Neuron (in vitro differentiated cells): ENCODE results near the gene TMEM150B.
A peak's percentile ranks its signal among the peaks of the same experiment; 100 is the strongest.

Experiments
- H2AFZ ChIP-seq: one replicate; pipeline ENCODE4 v1.6.1; 2013; ENCODE audit warnings: low read depth, mild to moderate bottlenecking, inconsistent platforms, low read length, moderate library complexity
- H3K27me3 ChIP-seq: one replicate; pipeline ENCODE4 v1.6.1; 2013; ENCODE audit warnings: low read length; ENCODE audit not compliant: insufficient read depth
- H3K36me3 ChIP-seq: one replicate; pipeline ENCODE4 v1.6.1; 2013; ENCODE audit warnings: low read length; ENCODE audit not compliant: insufficient read depth
- H3K4me1 ChIP-seq: one replicate; pipeline ENCODE4 v1.6.1; 2013; ENCODE audit warnings: low read length; ENCODE audit not compliant: insufficient read depth
- H3K4me3 ChIP-seq: 2 replicates; pipeline ENCODE4 v1.5.1; 2013; ENCODE audit warnings: mild to moderate bottlenecking, low read length, moderate library complexity
- H3K9me3 ChIP-seq: one replicate; pipeline ENCODE4 v1.6.1; 2013; ENCODE audit warnings: low read length

Gene TMEM150B, protein sequence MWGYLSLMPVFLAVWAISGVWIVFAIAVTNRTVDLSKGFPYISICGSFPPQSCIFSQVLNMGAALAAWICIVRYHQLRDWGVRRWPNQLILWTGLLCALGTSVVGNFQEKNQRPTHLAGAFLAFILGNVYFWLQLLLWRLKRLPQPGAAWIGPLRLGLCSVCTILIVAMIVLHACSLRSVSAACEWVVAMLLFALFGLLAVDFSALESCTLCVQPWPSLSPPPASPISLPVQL

GRCh38 chr19:55325172-55325571 is at the start of gene TMEM150B:
TSS of gene TMEM150B (minus strand) at chr19:55325341. CDS start at chr19:55321036, 4,305 bp downstream.
- no peak within 1 kb of the TSS for H2AFZ ChIP-seq
- H3K36me3 ChIP-seq, result no peaks in the 10 kb centered on the region
- peaks cover 15% of the 10 kb centered on the region for H3K27me3 ChIP-seq
- no peak within 1 kb of the TSS for H3K4me3 ChIP-seq
- no peaks in the 10 kb centered on the region for H3K9me3 ChIP-seq
- H3K4me1 ChIP-seq, result no peaks in the 10 kb centered on the region

DNA sequence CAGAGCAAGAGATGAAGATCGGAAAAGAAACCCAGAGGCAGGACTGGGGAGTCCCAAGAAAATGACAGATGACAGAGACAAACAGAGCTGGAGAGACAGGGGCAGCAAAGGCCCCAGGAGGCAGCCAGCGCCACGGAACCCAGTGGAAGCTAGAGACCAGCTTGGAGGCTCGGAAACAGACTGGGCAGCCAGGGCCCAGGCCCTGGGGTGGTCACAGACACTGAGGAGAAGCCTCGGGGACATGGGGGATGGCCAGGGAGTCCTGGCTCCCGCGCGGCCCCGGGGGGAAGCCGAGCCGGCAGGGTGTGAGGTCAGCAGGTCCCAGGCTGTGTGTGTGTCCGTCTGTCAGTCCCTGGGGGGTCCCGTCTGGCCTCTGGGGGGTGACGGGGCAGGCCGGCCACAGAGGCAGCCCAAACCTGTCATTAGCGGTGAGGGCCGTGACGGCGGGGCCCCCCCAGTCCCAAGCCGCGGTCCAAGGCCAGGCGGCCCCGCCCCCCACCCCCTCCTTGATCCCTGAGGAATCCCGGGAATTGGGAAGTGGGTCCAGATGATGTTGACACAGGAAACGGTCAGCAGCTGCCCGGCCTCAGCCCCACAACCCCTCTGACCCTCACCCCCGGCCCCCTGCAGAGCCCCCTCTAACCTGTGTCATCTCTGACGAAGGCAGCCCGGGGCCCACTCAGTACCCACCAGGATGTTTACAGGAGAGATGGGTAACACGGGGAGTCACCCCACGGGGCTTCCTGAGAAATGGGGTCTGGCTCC is 49.0 kb upstream of the TMEM150B start:
- Histone ChIP-seq H3K4me1 (peaks cover 56% of the 10 kb centered on the region), H3K36me3 (no peaks in the 10 kb centered on the region), H2AFZ (no peak overlapping the region), H3K27me3 (peaks cover 17% of the 10 kb centered on the region), H3K4me3 (no peak overlapping the region), H3K9me3 (no peaks in the 10 kb centered on the region)

GRCh38 chr19:55373306-55373992 is 48.3 kb upstream of the TMEM150B start:
- H3K4me3 ChIP-seq, result no peak overlapping the region
- H3K27me3 ChIP-seq, result peaks cover 24% of the 10 kb centered on the region
- H3K9me3 ChIP-seq, result no peaks in the 10 kb centered on the region
- H2AFZ ChIP-seq, result no peak overlapping the region
- H3K36me3 ChIP-seq, result no peaks in the 10 kb centered on the region
- H3K4me1 ChIP-seq, result peaks cover 56% of the 10 kb centered on the region

GRCh38 chr19:55372316-55373081 is 47.4 kb upstream of the TMEM150B start:
- peaks cover 26% of the 10 kb centered on the region for H3K27me3 ChIP-seq
- no peaks in the 10 kb centered on the region for H3K9me3 ChIP-seq
- H3K36me3 ChIP-seq, result no peaks in the 10 kb centered on the region
- no peak overlapping the region for H2AFZ ChIP-seq
- peaks cover 51% of the 10 kb centered on the region for H3K4me1 ChIP-seq
- H3K4me3 ChIP-seq, result no peak overlapping the region

DNA sequence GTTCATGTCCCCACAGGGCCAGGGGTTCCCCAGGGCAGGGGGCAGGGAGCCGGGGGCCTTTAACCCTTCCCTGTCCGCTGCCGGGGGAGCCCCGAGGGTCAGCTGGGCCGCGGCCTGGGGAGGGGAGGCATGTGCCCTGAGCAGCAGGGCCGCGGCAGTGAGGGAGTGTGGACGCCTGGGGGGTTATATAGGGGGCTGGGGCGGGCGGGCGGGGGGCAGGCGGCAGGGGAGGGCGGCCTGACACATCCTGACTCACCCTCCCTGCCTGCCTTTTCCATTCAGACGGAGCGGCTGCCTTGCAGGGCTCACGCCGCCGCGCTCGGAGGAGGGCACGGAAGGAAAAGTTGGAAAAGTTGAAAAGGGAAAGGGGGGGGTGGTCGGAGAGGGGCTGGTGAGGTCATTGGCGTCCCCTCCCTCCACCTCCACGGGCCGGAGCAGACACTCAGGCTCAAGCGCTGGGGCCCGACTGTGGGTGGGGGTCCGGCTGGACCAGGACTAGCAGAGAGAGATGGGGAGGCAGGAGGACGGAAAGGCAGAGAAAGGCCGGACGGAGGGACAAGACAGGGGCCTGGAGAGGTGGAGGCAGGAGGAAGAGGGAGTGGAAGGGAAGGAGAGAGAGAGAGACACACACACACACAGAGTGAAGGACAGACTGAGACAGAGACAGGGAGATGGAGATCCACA is 45.3 kb upstream of the TMEM150B start, which contains the start of gene IL11:
IL11 (minus strand) TSS at position 159 of the 684 bp plus-strand sequence; CDS start at position 6, 153 bp downstream.
- H3K4me3 ChIP-seq, result peak within 1 kb of the TSS; percentile 41
- H3K27me3 ChIP-seq, result peaks cover 24% of the 10 kb centered on the region
- peaks cover 38% of the 10 kb centered on the region for H3K4me1 ChIP-seq
- H2AFZ ChIP-seq, result peak within 1 kb of the TSS; percentile 79
- H3K9me3 ChIP-seq, result no peaks in the 10 kb centered on the region
- no peaks in the 10 kb centered on the region for H3K36me3 ChIP-seq

DNA sequence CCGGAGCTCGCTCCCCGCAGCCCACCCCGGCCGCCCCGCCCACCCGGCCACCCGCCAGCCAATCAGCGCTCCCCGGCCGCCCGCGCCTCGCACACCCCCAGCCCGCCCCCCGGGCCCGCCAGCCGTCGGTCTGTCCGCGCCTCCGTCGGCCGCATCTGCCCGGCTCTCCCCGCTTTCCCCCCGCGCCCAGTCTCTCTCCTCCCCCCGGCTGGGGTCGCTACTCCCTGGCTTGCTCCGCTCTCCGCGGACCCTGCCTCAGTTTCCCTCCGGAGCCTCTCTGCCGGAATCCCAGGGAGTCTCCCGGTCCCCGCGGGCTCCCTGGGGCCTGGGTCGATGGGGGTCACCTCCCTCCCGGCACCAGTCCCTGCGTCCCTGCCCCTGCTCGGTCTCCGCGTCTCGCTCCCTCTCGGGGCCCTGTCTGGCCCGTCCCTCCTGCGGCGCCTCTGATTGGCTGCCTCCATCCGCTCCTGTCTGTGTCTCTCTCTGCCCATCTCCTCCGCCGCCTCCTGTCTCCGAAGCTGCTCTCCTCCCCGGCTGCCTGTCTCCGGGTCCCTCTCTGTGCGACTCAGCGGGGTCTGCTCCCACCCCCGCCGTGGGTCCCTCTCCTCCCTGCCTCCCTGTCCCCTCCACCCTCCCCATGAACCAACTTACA is 44.6 kb upstream of the TMEM150B start:
- Histone ChIP-seq H3K9me3 (no peaks in the 10 kb centered on the region), H3K4me1 (peaks cover 38% of the 10 kb centered on the region), H2AFZ (peak overlapping the region; percentile 79), H3K27me3 (peaks cover 24% of the 10 kb centered on the region), H3K36me3 (no peaks in the 10 kb centered on the region), H3K4me3 (peak overlapping the region; percentile 41)

DNA sequence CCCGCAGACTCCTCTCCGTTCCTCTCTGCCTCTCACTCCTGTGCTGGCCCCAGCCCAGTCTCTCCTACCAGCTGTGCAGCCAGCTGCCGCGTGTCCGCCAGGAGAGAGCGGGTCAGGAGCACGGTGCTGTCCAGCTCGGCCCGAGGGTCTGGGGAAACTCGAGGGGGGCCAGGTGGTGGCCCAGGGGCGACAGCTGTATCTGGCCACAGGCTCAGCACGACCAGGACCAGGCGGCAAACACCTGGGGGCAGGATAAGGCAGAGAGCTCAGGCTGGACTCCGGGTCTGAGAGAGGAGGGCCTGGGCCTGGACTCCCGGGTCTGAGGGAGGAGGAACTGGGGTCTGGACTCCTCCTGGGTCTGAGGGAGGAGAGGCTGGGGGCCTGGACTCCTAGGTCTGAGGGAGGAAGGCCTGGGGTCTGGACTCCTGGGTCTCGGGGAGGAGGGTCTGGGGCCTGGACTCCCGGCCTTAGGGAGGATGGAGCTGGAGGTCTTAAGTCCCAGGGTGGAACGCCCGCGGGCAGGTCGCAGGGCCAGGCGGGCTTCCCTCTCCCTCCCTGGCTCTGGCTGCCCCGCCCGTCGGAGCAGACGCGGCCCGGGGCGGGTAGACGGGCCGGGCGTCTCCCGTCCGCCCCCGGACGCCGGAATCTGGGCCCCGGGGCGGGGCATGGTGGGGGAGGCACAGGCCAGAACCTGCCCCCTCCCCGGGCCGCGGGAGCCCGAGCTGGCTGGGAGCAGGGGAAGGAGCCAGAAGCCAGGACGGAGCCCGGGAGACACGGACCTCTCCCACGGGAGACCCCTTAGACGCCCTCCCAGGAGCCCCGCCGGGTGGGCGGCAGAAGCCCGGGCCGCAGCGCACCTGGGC is 43.8 kb upstream of the TMEM150B start:
- no peak overlapping the region for H2AFZ ChIP-seq
- no peaks in the 10 kb centered on the region for H3K9me3 ChIP-seq
- peaks cover 30% of the 10 kb centered on the region for H3K4me1 ChIP-seq
- peaks cover 23% of the 10 kb centered on the region for H3K27me3 ChIP-seq
- no peaks in the 10 kb centered on the region for H3K36me3 ChIP-seq
- no peak overlapping the region for H3K4me3 ChIP-seq

GRCh38 chr19:55368106-55368505 is 43.0 kb upstream of the TMEM150B start:
- Histone ChIP-seq H3K4me1 (peaks cover 23% of the 10 kb centered on the region), H3K36me3 (no peaks in the 10 kb centered on the region), H3K27me3 (peaks cover 18% of the 10 kb centered on the region), H2AFZ (no peak overlapping the region), H3K9me3 (no peaks in the 10 kb centered on the region), H3K4me3 (no peak overlapping the region)

DNA sequence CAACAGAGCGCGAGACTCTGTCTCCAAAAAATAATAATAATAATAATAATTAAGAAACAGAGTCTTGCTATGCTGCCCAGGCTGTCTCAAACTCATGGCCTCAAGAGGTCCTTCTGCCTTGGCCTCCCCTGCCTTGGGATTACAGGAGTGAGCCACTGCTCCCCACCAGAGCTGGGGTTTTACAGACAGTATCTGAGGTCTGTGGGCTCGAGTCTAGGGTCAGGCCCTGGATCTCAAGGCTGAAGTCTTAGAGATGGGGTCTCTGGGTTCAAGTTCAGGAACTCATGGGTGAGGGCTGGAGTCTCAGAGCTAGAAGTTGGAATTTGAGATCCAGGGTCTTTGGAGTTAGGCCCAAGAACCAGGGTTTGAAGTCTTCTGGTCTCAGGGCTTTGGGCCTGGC is 41.6 kb upstream of the TMEM150B start:
- no peak overlapping the region for H3K4me3 ChIP-seq
- no peaks in the 10 kb centered on the region for H3K9me3 ChIP-seq
- H3K4me1 ChIP-seq, result peaks cover 11% of the 10 kb centered on the region
- peaks cover 18% of the 10 kb centered on the region for H3K27me3 ChIP-seq
- no peak overlapping the region for H2AFZ ChIP-seq
- no peaks in the 10 kb centered on the region for H3K36me3 ChIP-seq

DNA sequence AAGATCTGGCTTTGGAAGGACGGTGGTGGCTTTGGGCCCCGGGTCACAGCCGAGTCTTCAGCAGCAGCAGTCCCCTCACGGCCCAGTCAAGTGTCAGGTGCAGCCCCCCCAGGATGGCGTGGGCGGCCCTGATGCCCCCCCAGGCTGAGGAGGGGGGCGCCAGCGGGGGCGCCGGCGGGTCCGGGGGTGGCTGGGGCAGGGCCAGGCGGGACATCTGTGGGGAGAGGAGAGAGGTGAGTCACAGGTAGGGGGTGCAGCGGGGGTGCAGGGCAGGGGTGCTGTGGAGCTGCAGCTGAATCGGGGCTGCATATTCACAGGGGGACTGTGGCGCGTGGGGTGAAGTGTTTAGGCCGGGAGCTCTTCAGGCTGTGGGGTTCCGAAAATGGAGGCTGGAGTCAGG is 40.8 kb upstream of the TMEM150B start:
- no peak overlapping the region for H2AFZ ChIP-seq
- no peak overlapping the region for H3K4me3 ChIP-seq
- peaks cover 16% of the 10 kb centered on the region for H3K27me3 ChIP-seq
- H3K36me3 ChIP-seq, result no peaks in the 10 kb centered on the region
- no peaks in the 10 kb centered on the region for H3K9me3 ChIP-seq
- H3K4me1 ChIP-seq, result peaks cover 9% of the 10 kb centered on the region

GRCh38 chr19:55365245-55365644 is 40.1 kb upstream of the TMEM150B start:
- Histone ChIP-seq H3K4me1 (peaks cover 3% of the 10 kb centered on the region), H2AFZ (no peak overlapping the region), H3K9me3 (no peaks in the 10 kb centered on the region), H3K27me3 (peaks cover 13% of the 10 kb centered on the region), H3K4me3 (no peak overlapping the region), H3K36me3 (no peaks in the 10 kb centered on the region)
